ENCODE data around the gene MAP7. TPM values are rescaled to one million over a fixed set of nuclear protein-coding genes. Genes with fewer than 3 reads are reported as not detected.

The MAP7 gene
- total RNA-seq = 1.0 and 1.1 TPM in 2 replicates

DNA sequence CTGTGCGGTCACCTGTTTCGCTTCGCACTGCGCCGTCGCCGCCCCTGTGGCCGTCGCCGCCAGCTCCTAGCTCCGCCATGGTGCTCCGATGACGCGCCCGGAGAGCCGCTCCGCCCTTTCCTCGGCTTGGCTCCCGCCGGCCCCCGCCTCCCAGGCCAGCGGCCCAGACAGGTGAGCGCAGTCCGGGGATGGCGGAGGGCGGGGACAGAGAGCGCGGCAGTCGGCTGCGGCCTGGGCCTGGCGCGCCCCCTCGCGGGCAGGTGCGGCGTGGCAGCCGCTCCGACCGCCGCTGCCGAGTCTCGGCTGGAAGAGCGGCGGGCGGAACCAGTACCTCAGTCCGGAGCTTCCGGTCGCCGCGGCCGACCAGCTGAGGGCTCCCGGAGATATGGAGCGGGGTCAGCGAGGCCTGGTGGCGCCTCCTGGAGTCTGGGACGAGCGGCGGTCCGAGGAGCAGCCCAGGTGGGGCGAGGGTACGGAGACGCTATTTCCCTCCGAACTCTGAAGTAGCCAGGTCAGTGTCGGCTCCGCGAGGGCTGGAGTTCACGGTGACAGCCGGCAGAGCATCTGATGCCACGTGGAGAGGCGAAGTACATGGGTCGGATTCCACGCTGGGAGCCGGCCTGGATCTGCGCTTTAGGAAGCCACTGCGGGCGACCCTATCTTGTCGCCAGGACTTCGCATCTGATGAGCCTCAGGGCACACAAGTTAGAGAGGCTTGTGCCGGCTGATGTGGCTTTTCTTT lies at the start of gene MAP7:
TSS of gene MAP7 (minus strand) at position 93 of the 742 bp plus-strand sequence. CDS start at position 79, 14 bp downstream.

Small RNA genes within 50 kb of the gene (small RNA-seq; reads per million reads assigned to genes)
- gene AL023284.1 (ENCODE audit: low replicate concordance) (not detected), gene NDUFS5P1 (ENCODE audit: low replicate concordance) (not detected)

Other genes starting within 250 kb of the MAP7 start
- 21.0 and 35.4 TPM in 2 replicates for gene MAP3K5, start 242.1 kb upstream of the MAP7 start, total RNA-seq

All from placental pericyte (primary cell).